ENCODE data around the gene TJP2.

The TJP2 gene

GRCh38 chr9:69194702-69195418 is 20.8 kb downstream of the TJP2 start:
- no peak for TF ChIP-seq CTCF (IDR thresholded peaks at IDR 0.05)

DNA sequence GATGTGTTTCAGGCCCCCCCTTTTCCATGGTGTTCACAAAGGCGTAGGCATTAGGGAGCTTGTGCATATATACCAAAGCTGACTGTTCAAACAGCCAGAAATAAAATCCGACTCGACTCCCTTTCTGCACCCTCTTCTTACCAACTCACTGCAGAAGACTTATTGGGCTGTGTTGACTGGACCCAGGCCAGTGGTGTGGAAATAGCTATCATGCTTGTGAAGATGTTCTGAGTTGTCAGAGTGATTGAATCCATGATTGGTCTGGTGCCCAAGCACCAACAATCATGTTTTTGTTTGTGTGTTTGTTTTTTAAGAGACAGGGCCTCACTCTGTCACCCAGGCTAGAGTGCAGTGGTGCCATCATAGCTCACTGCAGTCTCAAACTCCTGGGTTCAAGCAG is 21.6 kb downstream of the TJP2 start:
- TF ChIP-seq CTCF (IDR thresholded peaks at IDR 0.05), result no peak

- no peak for TF ChIP-seq CTCF (IDR thresholded peaks at IDR 0.05)
These were observed 23.6 kb downstream of the TJP2 start for GRCh38 chr9:69197687-69198086.

- TF ChIP-seq CTCF (IDR thresholded peaks at IDR 0.05), result no peak
These were observed 24.6 kb downstream of the TJP2 start for GRCh38 chr9:69198521-69199220.

DNA sequence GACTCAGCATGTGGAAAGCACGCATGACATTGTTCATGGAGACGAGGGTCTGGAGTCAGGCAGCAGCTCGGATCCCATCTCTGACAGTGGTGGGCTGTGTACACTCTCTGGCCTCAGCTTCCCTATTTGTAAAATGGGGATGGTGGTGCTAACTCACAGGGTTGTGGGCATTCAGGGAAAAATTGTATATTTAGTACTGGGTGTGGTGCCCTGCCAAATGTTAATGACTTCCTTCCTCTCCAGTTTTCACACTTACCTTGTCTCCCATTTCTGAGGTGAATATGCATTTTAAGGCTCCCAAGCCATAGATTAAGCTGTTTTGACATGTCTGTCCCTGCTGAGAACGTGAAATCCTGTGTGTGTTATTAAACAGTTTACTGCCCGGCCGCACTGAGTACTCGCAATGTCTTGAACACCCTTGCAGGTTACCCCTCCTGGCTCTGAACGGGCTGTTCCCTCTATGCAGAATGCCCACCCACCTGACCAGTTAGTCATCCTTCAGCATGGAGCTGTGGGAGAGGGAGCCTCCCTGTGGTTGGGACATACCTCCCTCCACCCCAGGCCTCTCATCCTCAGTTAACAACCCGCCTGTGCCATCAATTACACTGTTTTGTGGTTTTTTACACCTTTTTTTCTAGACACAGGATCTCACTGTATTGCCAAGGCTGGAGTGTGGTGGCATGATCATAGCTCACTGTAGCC is 25.8 kb downstream of the TJP2 start:
- no peak for TF ChIP-seq CTCF (IDR thresholded peaks at IDR 0.05)

DNA sequence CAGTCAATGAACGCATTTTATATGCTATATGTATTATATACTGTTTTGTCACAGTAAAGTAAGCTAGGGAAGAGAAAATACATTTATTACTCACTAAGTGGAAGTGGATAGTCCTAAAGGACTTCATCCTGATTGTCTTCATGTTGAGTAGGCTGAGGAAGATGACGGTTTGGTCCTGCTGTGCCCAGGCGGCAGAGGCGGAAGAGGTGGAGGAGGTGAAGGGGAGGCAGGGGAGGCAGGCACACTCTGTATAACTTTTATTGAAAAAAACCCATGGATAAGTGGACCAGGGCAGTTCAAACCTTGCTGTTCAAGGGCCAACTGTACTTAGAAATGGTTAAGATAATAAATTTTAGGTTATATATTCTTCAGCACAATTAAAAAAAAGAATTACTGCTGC is 28.5 kb downstream of the TJP2 start:
- no peak for TF ChIP-seq CTCF (IDR thresholded peaks at IDR 0.05)

- no peak for TF ChIP-seq CTCF (IDR thresholded peaks at IDR 0.05)
These were observed 30.2 kb downstream of the TJP2 start for GRCh38 chr9:69204326-69204725.

All from LNCAP (cell line).